Measurements from ENCODE around the gene PAQR8.

DNA sequence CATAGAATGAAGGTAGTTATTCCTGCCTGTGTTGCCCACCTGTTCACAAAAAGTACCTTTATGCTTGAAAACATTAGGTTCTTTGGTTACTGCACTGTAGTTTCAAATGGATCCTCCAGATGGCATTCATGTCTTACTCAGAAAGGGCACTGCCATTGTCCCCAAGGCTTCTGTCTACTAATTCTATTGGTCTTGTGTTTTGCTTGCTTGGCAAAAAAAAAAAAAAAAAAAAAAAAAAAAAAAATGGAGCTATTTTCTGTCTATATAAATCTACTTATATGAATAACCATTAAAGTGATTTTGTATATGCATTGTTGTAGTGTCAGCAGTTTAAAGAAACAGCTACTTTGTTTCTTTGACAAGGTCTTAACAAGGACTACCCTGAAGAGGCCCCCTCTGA lies 45.5 kb downstream of the PAQR8 start:
- TF ChIP-seq POLR2A (IDR thresholded peaks at IDR 0.05) (no peak), POLR2AphosphoS5 (IDR thresholded peaks at IDR 0.05; ENCODE audit: insufficient read depth in 1 of 2, low read depth in 1 of 2) (no peak)
